Activated CD4-positive, alpha-beta memory T cell treated with anti-CD3 and anti-CD28 coated beads, Interleukin-2, amount 10 ng/mL, durations not matched to agents 7 days and 5 days (primary cell): ENCODE results near the gene HSCB. TPM values are rescaled to one million over a fixed set of nuclear protein-coding genes. Genes with fewer than 3 reads are reported as not detected.

ENCODE experiments used
- CTCF ChIA-PET: fragments of 350-600 bp; sonication (Branson Sonifier 250); formaldehyde crosslinking; loops from one replicate; lab custom pipeline; 2021; ENCODE audit warnings: antibody characterized with exemption, inconsistent platforms; lab: Charles Lee
- POLR2A ChIA-PET: fragments of 350-600 bp; sonication (Branson Sonifier 250); formaldehyde crosslinking; loops from one replicate; lab custom pipeline; 2021; ENCODE audit warnings: antibody characterized with exemption; lab: Charles Lee
- DNase-seq: peaks from one replicate; pipeline ENCODE4 v3.0.0-alpha.2; 2020
- H3K27ac Mint-ChIP-seq: one replicate; pipeline ENCODE4 v1.8.0; 2021; ENCODE audit warnings: mild to moderate bottlenecking, mixed read lengths
- H3K27me3 Mint-ChIP-seq: one replicate; pipeline ENCODE4 v1.8.0; 2021; ENCODE audit warnings: mixed read lengths
- H3K36me3 Mint-ChIP-seq: one replicate; pipeline ENCODE4 v1.8.0; 2021; ENCODE audit warnings: low read depth, mixed read lengths
- H3K4me1 Mint-ChIP-seq: one replicate; pipeline ENCODE4 v1.8.0; 2021; ENCODE audit warnings: mixed read lengths
- H3K4me3 Mint-ChIP-seq: one replicate; pipeline ENCODE4 v1.8.0; 2021; ENCODE audit warnings: mild to moderate bottlenecking, mixed read lengths
- H3K9me3 Mint-ChIP-seq: one replicate; pipeline ENCODE4 v1.8.0; 2021; ENCODE audit warnings: mixed read lengths
- total RNA-seq, 2 experiments: library from RNA; stranded (reverse); gene quantifications; one replicate each; pipeline ENCODE4 v1.2.3, GENCODE V29; 2021

The HSCB gene
- total RNA-seq, 2 experiments from 2014 or later: 14.4 to 16.1 TPM

GRCh38 chr22:28774378-28774777, 32.5 kb downstream of the HSCB start:
- peaks cover 27% of the 10 kb centered on the region for H3K4me1 Mint-ChIP-seq
- peak overlapping the region; percentile 56 for H3K27ac Mint-ChIP-seq
- CTCF ChIA-PET: interaction anchor here (0.6 to 2.4 kb wide), 7 partner anchors 11 to 1323 kb away, joined by 3 to 10 read pairs (median 4); no protein-coding TSS in a partner anchor
- peaks cover 3% of the 10 kb centered on the region for H3K27me3 Mint-ChIP-seq
- H3K9me3 Mint-ChIP-seq: no peaks in the 10 kb centered on the region
- DNase-seq: no peak
- H3K36me3 Mint-ChIP-seq: peaks cover 36% of the 10 kb centered on the region
- POLR2A ChIA-PET: interaction anchor here (0.9 to 3.3 kb wide), 3 partner anchors 19 to 33 kb away, joined by 3 to 93 read pairs (median 15); partner anchors contain the start of genes CHEK2, HSCB and XBP1
- peak overlapping the region; percentile 64 for H3K4me3 Mint-ChIP-seq

GRCh38 chr22:28779833-28780232, 38.0 kb downstream of the HSCB start:
- DNase-seq: no peak
- Mint-ChIP-seq H3K4me1 (peaks cover 25% of the 10 kb centered on the region), H3K4me3 (no peak overlapping the region), H3K36me3 (peaks cover 56% of the 10 kb centered on the region), H3K27ac (no peak overlapping the region), H3K27me3 (no peaks in the 10 kb centered on the region), H3K9me3 (no peaks in the 10 kb centered on the region)
- POLR2A ChIA-PET: interaction anchor here (3.5 kb wide), 1 partner anchor 21 kb away, joined by 13 read pairs; the partner anchor contains the start of gene XBP1
- CTCF ChIA-PET: no interaction called here

- ChIA-PET CTCF (interaction anchor here (0.9 to 1.1 kb wide), 2 partner anchors 8 to 11 kb away, joined by 4 read pairs; partner anchors contain the start of gene CCDC117), POLR2A (interaction anchor here (0.9 to 3.5 kb wide), 2 partner anchors 20 to 28 kb away, joined by 3 to 13 read pairs; partner anchors contain the start of gene XBP1)
- no peak for DNase-seq
- H3K27me3 Mint-ChIP-seq: no peaks in the 10 kb centered on the region
- H3K4me3 Mint-ChIP-seq: no peak overlapping the region
- H3K9me3 Mint-ChIP-seq: no peaks in the 10 kb centered on the region
- peaks cover 56% of the 10 kb centered on the region for H3K36me3 Mint-ChIP-seq
- H3K27ac Mint-ChIP-seq: no peak overlapping the region
- H3K4me1 Mint-ChIP-seq: peaks cover 23% of the 10 kb centered on the region
Measured at GRCh38 chr22:28780296-28780695, 38.5 kb downstream of the HSCB start.

GRCh38 chr22:28783786-28784671, 42.2 kb downstream of the HSCB start:
- ChIA-PET CTCF (interaction anchor here (0.6 to 1.7 kb wide), 5 partner anchors 12 to 461 kb away, joined by 3 to 5 read pairs (median 3); partner anchors contain the start of gene CCDC117), POLR2A (interaction anchor here (0.9 to 2.0 kb wide), 3 partner anchors 11 to 28 kb away, joined by 4 to 11 read pairs (median 6); partner anchors contain the start of gene XBP1)
- Mint-ChIP-seq H3K4me3 (no peak overlapping the region), H3K9me3 (no peaks in the 10 kb centered on the region), H3K27ac (no peak overlapping the region), H3K27me3 (no peaks in the 10 kb centered on the region), H3K36me3 (peaks cover 58% of the 10 kb centered on the region), H3K4me1 (peaks cover 16% of the 10 kb centered on the region)
- no peak for DNase-seq

GRCh38 chr22:28788601-28789000, 46.8 kb downstream of the HSCB start:
- Mint-ChIP-seq H3K4me1 (peaks cover 33% of the 10 kb centered on the region), H3K27ac (no peak overlapping the region), H3K4me3 (no peak overlapping the region), H3K36me3 (peaks cover 62% of the 10 kb centered on the region), H3K9me3 (no peaks in the 10 kb centered on the region), H3K27me3 (no peaks in the 10 kb centered on the region)
- POLR2A ChIA-PET: interaction anchor here (1.6 to 4.8 kb wide), 2 partner anchors 11 to 24 kb away, joined by 4 to 44 read pairs; partner anchors contain the start of gene XBP1
- no peak for DNase-seq
- CTCF ChIA-PET: interaction anchor here (0.6 to 6.6 kb wide), 4 partner anchors 40 to 252 kb away, joined by 3 to 52 read pairs (median 4); no protein-coding TSS in a partner anchor

- no peak overlapping the region for H3K27ac Mint-ChIP-seq
- no peak overlapping the region for H3K4me3 Mint-ChIP-seq
- H3K4me1 Mint-ChIP-seq: peaks cover 54% of the 10 kb centered on the region
- DNase-seq: no peak
- ChIA-PET POLR2A (interaction anchor here (1.1 to 15.8 kb wide), 4 partner anchors 9 to 50 kb away, joined by 3 to 348 read pairs (median 8); partner anchors contain the start of gene XBP1), CTCF (interaction anchor here (0.9 to 6.6 kb wide), 9 partner anchors 8 to 192 kb away, joined by 3 to 52 read pairs (median 4); partner anchors contain the start of gene XBP1)
- H3K9me3 Mint-ChIP-seq: no peaks in the 10 kb centered on the region
- no peaks in the 10 kb centered on the region for H3K27me3 Mint-ChIP-seq
- peaks cover 64% of the 10 kb centered on the region for H3K36me3 Mint-ChIP-seq
Measured at GRCh38 chr22:28791124-28791523, 49.3 kb downstream of the HSCB start.

- peaks cover 63% of the 10 kb centered on the region for H3K4me1 Mint-ChIP-seq
Measured at GRCh38 chr22:28791841-28792490, 50.1 kb downstream of the HSCB start.

GRCh38 chr22:28792491-28793383, 50.9 kb downstream of the HSCB start:
- Mint-ChIP-seq H3K4me1 (peaks cover 67% of the 10 kb centered on the region), H3K4me3 (no peak overlapping the region), H3K27me3 (no peaks in the 10 kb centered on the region), H3K27ac (peak overlapping the region; percentile 58), H3K9me3 (no peaks in the 10 kb centered on the region), H3K36me3 (peaks cover 76% of the 10 kb centered on the region)
- ChIA-PET POLR2A (interaction anchor here (1.4 to 15.8 kb wide), 3 partner anchors 8 to 33 kb away, joined by 10 to 348 read pairs (median 13); partner anchors contain the start of gene XBP1), CTCF (interaction anchor here (6.6 kb wide), 1 partner anchor 36 kb away, joined by 52 read pairs; no protein-coding TSS in a partner anchor)
- no peak for DNase-seq

More at GRCh38 chr22:28791841-28792490, 50.1 kb downstream of the HSCB start:
- DNase-seq: no peak
- H3K9me3 Mint-ChIP-seq: no peaks in the 10 kb centered on the region
- CTCF ChIA-PET: interaction anchor here (1.4 to 6.6 kb wide), 3 partner anchors 20 to 64 kb away, joined by 4 to 52 read pairs (median 17); no protein-coding TSS in a partner anchor
- H3K27ac Mint-ChIP-seq: peak overlapping the region; percentile 58
- POLR2A ChIA-PET: interaction anchor here (1.1 to 15.8 kb wide), 4 partner anchors 9 to 51 kb away, joined by 3 to 348 read pairs (median 6); partner anchors contain the start of gene XBP1
- H3K27me3 Mint-ChIP-seq: no peaks in the 10 kb centered on the region
- no peak overlapping the region for H3K4me3 Mint-ChIP-seq
- H3K36me3 Mint-ChIP-seq: peaks cover 68% of the 10 kb centered on the region

- H3K36me3 Mint-ChIP-seq: peaks cover 80% of the 10 kb centered on the region
- H3K4me3 Mint-ChIP-seq: no peak overlapping the region
- no peaks in the 10 kb centered on the region for H3K27me3 Mint-ChIP-seq
- POLR2A ChIA-PET: interaction anchor here (0.7 to 15.8 kb wide), 7 partner anchors 10 to 32 kb away, joined by 3 to 348 read pairs (median 4); no protein-coding TSS in a partner anchor
- H3K27ac Mint-ChIP-seq: peak overlapping the region; percentile 52
- CTCF ChIA-PET: interaction anchor here (0.6 to 2.3 kb wide), 3 partner anchors 8 to 188 kb away, joined by 3 to 11 read pairs (median 4); no protein-coding TSS in a partner anchor
- no peak for DNase-seq
- H3K9me3 Mint-ChIP-seq: no peaks in the 10 kb centered on the region
- H3K4me1 Mint-ChIP-seq: peaks cover 71% of the 10 kb centered on the region
Measured at GRCh38 chr22:28793976-28794584, 52.2 kb downstream of the HSCB start.

GRCh38 chr22:28795071-28795693, 53.3 kb downstream of the HSCB start:
- no peak for DNase-seq
- peaks cover 67% of the 10 kb centered on the region for H3K4me1 Mint-ChIP-seq
- peak overlapping the region; percentile 35 for H3K4me3 Mint-ChIP-seq
- POLR2A ChIA-PET: interaction anchor here (0.7 to 15.8 kb wide), 8 partner anchors 10 to 54 kb away, joined by 3 to 348 read pairs (median 4); partner anchors contain the start of genes CHEK2 and HSCB
- H3K27ac Mint-ChIP-seq: peak overlapping the region; percentile 55
- no peaks in the 10 kb centered on the region for H3K27me3 Mint-ChIP-seq
- CTCF ChIA-PET: interaction anchor here (1.5 to 2.3 kb wide), 2 partner anchors 21 to 34 kb away, joined by 5 to 11 read pairs; no protein-coding TSS in a partner anchor
- H3K36me3 Mint-ChIP-seq: peaks cover 77% of the 10 kb centered on the region
- no peaks in the 10 kb centered on the region for H3K9me3 Mint-ChIP-seq
